ENCODE results near the gene SUFU. TPM values are rescaled to one million over a fixed set of nuclear protein-coding genes. Genes with fewer than 3 reads are reported as not detected.
"Not testable (repeated sequence)": the region's sequence is repeated elsewhere in the genome, so short reads cannot be mapped to it uniquely, and the experiment has no call there.

Gene SUFU
- 4.4 and 6.2 TPM in 2 replicates for total RNA-seq

DNA sequence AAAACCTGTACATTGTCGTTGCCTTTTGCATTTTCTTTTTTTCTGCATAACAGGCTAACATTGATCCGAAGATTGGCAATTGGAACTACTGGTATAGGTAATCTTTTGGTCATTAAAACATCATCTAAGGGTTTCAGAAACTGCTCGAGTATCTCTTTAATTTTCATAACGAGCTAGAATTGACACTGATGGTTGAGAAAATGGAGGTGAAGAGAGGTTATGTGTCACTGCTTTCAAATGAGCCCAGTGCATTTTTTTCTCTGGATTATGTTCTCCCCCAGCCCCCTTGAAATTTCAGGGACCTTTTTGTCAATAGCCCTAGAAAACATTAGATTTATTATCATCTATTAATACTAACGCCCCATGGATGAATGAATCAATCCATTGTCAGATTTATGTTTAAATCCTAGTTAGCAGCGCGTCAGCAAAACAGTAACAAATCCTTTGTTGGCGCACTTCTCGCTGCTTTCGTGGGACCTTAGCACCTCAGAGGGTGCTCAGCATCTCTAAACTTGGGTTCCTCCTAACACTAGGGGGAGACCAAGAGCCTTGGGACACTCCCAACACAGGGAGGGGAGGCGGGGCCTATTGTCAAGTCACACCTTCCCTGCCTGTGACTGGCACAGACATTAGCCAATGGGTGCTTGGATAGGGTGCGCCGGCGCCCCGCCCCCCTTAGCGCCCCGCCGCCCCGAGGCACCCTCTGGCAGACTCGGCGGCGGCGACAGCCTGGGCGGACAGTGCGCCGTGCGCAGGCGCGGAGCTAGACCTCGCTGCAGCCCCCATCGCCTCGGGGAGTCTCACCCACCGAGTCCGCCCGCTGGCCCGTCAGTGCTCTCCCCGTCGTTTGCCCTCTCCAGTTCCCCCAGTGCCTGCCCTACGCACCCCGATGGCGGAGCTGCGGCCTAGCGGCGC lies at the start of gene SUFU:
SUFU (plus strand) TSS at position 709 of the 915 bp plus-strand sequence; CDS start at position 890, 181 bp downstream.
- peak within 1 kb of the TSS; percentile 100 for H3K4me3 ChIP-seq (ENCODE audit: low read depth, low read length)
- TF ChIP-seq, protein P1, sequence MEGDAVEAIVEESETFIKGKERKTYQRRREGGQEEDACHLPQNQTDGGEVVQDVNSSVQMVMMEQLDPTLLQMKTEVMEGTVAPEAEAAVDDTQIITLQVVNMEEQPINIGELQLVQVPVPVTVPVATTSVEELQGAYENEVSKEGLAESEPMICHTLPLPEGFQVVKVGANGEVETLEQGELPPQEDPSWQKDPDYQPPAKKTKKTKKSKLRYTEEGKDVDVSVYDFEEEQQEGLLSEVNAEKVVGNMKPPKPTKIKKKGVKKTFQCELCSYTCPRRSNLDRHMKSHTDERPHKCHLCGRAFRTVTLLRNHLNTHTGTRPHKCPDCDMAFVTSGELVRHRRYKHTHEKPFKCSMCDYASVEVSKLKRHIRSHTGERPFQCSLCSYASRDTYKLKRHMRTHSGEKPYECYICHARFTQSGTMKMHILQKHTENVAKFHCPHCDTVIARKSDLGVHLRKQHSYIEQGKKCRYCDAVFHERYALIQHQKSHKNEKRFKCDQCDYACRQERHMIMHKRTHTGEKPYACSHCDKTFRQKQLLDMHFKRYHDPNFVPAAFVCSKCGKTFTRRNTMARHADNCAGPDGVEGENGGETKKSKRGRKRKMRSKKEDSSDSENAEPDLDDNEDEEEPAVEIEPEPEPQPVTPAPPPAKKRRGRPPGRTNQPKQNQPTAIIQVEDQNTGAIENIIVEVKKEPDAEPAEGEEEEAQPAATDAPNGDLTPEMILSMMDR (conservative IDR thresholded peaks at IDR 0.05; ENCODE audit: low read depth, low read length) = peak; percentile 95
- peak; percentile 91 for DNase-seq (ENCODE audit: low read depth)

DNA sequence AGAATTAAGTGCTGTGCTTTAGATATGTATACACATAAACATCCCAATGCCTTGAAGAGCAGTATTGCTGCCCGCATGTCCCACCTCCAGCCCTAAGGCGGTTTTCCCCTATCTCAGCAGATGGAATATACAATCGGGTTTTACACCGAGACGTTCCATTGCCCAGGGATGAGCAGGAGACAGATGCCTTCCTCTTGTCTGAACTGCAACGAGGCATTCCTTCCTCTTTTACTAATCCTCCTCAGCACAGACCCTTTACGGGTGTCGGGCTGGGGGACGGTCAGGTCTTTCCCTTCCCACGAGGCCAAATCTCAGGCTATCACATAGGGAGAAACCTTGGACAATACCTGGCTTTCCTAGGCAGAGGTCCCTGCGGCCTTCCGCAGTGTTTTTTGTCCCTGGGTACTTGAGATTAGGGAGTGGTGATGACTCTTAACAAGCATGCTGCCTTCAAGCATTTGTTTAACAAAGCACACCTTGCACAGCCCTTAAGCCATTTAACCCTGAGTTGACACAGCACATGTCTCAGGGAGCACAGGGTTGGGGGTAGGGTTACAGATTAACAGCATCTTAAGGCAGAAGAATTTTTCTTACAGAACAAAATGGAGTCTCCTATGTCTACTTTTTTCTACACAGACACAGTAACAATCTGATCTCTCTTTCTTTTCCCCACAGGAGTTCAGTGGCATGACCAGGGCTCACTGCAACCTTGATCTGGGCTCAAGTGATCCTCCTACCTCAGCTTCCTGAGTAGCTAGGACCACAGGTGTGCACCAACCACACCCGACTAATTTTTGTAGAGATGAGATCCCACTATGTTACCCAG lies 48.9 kb upstream of the SUFU start:
- not testable (repeated sequence) for DNase-seq (ENCODE audit: low read depth); H3K4me3 ChIP-seq (ENCODE audit: low read depth, low read length)

DNA sequence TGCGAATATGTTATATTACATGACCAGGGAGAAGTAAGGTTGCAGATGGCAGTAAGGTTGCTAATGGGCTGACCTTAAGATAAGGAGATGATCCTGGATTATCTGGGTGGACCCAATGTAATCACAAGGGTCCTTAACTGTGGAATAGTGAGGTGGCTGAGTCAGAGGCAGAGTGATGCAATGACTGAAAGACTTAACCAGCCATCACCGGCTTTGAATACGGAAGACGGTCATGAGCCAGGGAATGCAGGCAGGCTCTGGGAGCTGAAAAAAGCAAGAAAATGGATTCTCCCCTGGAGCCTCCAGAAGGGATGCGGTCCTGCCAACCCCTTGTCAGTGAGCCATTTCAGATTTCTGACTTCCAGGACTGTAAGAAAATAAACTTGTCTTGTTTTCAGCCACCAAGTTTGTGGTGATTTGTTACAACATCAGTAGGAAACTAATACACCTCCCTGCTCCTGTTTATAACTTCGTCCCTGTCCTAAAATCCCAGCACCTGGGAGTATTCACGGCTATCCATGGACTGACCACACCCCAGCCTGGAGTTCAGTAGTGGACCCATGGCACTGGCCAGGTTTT lies 47.8 kb upstream of the SUFU start:
- H3K4me3 ChIP-seq (ENCODE audit: low read depth, low read length) = no peak overlapping the region
- DNase-seq (ENCODE audit: low read depth) = peak; percentile 67
- TF ChIP-seq, protein P1 (conservative IDR thresholded peaks at IDR 0.05; ENCODE audit: low read depth, low read length) = no peak

DNA sequence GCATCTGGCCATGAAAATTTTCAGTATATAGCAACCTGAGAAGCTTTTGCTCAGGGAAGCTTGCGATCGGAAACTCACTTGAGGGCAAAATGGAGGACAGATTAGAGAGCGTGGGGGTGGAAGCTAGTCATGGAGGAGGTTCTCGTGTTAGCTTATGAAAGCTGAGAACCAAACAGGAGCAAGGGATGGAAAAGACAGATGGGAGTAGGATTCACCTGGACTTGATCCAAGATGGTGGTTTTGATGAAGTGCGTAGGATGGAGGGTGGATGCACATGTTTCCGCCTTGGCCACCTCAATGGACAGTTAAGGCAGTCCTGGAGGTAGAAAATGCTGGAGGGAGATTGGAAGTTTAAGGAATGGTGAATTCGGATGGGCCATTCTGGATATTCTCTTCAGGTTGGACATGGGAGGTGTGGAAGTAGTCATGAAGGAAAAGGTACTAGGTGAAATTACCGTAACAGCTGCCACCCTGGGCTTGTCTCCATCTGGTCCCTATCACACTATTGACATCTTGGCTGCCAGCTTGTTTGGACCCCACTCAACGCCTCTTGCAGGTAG lies 46.1 kb upstream of the SUFU start:
- H3K4me3 ChIP-seq (ENCODE audit: low read depth, low read length) = no peak overlapping the region
- DNase-seq (ENCODE audit: low read depth) = no peak
- TF ChIP-seq, protein P1 (conservative IDR thresholded peaks at IDR 0.05; ENCODE audit: low read depth, low read length) = no peak

DNA sequence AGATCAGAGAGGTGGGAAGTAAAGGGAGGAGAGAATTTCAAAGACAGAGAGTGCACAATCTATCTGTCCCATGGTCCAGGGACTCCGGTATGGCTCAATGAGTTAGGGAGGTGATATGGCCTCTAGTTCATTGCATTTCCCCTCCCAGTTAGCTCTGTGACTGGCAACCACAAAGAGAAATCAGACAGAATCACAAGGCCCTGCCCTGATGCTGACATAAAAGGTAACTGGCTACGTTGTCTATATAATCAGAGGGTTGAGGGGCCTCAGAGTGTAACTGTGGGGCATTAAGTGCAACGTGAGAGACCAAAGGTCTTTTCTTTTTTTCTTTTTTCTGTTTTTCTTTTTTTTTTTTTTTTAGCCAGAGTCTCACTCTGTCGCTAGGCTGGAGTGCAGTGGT lies 45.1 kb upstream of the SUFU start:
- no peak overlapping the region for H3K4me3 ChIP-seq (ENCODE audit: low read depth, low read length)
- TF ChIP-seq, protein P1 (conservative IDR thresholded peaks at IDR 0.05; ENCODE audit: low read depth, low read length) = no peak
- DNase-seq (ENCODE audit: low read depth) = no peak

DNA sequence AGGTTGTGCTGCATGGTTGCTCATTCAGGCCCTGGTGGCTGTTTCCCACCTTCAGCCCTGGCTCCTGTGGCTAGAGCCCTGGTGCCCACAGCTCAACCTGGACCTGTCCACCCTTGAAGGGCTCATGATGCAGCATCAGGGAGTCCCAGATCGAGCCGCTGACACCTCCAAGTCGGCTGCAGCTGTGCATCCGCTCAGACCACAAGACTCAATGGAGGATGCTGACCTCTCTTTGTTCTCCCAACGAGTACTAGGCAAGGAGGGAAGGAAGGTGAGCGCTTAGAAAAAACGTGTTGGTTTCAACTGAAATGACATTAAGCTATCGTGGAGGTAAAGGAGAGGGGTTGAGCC lies 43.0 kb upstream of the SUFU start:
- H3K4me3 ChIP-seq (ENCODE audit: low read depth, low read length) = peak overlapping the region; percentile 66
- DNase-seq (ENCODE audit: low read depth) = no peak
- TF ChIP-seq, protein P1 (conservative IDR thresholded peaks at IDR 0.05; ENCODE audit: low read depth, low read length) = no peak

All from epithelial cell of proximal tubule (primary cell).